Sigmoid colon (tissue), 4 donors: ENCODE data around the gene MCTP1.

ENCODE experiments used
- POLR2A ChIP-seq, 2 donors: fragments of 450-650 bp; IDR thresholded peaks; one replicate each; pipeline ENCODE4 v1.6.1; 2016; ENCODE audit warnings: antibody characterized with exemption in 2 of 2, mild to moderate bottlenecking in 2 of 2, moderate library complexity in 2 of 2
- POLR2AphosphoS5 ChIP-seq, 4 donors: sonication (generic); formaldehyde crosslinking; IDR thresholded peaks; one replicate each; pipeline ENCODE4 v1.6.1; 2017; ENCODE audit warnings: antibody characterized with exemption in 4 of 4
- TF ChIP-seq, protein P1 (sequence below), 4 experiments: fragments of 450-650 bp in 3 of 4; fragments of 200-600 bp in 1 of 4; IDR thresholded peaks; one replicate each; pipeline ENCODE4 v1.5.1; 2016 to 2019; ENCODE audit warnings: antibody characterized with exemption in 4 of 4, mild to moderate bottlenecking in 3 of 4, moderate library complexity in 2 of 4

DNA sequence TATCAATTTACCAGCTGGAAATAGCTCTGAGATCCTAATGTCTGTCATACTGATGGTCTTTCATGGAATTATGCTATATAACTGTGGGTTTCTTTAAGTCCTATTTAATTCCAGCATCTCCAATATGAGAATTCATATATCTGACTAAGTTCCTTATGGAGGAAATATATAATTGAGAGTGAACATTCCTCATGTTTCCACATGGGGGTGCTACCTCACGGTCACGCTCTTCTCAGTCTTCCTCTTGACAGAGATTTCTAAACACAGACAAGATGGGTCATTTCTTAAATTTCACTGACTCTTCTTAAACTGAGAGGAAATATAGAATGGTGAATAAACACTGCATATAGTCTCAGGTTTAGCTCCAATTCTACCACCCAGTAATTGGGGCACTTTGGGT lies 454.4 kb downstream of the MCTP1 start:
- TF ChIP-seq, protein P1, sequence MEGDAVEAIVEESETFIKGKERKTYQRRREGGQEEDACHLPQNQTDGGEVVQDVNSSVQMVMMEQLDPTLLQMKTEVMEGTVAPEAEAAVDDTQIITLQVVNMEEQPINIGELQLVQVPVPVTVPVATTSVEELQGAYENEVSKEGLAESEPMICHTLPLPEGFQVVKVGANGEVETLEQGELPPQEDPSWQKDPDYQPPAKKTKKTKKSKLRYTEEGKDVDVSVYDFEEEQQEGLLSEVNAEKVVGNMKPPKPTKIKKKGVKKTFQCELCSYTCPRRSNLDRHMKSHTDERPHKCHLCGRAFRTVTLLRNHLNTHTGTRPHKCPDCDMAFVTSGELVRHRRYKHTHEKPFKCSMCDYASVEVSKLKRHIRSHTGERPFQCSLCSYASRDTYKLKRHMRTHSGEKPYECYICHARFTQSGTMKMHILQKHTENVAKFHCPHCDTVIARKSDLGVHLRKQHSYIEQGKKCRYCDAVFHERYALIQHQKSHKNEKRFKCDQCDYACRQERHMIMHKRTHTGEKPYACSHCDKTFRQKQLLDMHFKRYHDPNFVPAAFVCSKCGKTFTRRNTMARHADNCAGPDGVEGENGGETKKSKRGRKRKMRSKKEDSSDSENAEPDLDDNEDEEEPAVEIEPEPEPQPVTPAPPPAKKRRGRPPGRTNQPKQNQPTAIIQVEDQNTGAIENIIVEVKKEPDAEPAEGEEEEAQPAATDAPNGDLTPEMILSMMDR (IDR thresholded peaks at IDR 0.05) = no peak
- no peak for TF ChIP-seq POLR2AphosphoS5 (IDR thresholded peaks at IDR 0.05)
- no peak for TF ChIP-seq POLR2A (IDR thresholded peaks at IDR 0.05)
